ENCODE measurements around the gene GAREM2.

The GAREM2 gene

DNA sequence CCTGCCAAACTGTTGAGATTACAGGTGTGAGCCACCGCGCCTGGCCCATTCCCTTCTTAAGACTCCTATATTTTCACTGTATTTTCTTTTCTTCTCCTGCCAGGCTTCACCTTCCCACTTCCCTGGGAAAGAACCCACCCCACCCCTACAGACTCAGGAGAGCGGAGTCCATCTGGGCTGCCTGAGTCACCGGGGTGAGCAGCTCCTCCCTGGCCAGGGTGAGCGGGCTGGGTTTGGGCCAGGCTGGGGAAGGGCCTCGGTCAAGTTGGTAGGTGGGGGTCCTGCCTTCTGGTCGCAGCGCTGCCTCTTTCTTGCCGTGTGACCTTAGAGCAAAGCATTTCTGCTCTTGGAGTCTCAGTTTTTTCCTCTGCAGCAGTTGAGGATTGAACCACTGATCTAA, 2.1 kb upstream of the GAREM2 start:
- no peak for DNase-seq

DNA sequence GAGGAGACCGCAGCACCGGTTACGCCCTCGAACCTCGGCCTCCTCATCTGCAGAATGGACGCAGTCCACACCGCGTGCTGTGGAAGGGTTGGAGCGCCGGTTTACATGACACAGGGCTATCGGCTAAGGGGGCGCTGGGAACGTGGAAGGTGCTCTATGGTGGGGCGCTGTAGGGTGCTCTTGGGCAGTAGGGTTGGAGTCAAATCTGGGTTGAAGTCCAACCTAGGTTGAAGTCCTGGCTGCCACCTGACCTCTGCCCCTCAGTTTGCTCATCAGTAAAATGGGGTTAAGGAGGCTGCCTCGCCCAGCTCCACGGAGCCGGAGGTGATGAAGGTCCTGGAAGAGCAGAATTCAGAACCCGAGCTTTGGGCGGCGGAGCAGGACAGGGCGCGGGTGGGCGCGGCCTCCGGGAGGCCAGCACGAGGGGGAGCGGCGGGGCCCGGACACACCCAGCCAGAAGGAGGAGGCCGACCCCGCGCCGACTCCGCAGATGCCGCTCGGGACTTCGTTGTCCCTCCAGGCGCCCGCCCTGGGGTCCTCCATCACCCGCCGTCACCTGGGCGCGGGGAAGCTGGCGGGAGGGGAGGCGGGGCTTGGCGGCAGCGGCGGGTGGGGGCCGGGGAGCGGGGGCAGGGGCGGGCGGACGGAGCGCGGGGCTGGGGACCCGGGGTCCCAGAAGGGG, 558 bp upstream of the GAREM2 start:
- no peak for DNase-seq

DNA sequence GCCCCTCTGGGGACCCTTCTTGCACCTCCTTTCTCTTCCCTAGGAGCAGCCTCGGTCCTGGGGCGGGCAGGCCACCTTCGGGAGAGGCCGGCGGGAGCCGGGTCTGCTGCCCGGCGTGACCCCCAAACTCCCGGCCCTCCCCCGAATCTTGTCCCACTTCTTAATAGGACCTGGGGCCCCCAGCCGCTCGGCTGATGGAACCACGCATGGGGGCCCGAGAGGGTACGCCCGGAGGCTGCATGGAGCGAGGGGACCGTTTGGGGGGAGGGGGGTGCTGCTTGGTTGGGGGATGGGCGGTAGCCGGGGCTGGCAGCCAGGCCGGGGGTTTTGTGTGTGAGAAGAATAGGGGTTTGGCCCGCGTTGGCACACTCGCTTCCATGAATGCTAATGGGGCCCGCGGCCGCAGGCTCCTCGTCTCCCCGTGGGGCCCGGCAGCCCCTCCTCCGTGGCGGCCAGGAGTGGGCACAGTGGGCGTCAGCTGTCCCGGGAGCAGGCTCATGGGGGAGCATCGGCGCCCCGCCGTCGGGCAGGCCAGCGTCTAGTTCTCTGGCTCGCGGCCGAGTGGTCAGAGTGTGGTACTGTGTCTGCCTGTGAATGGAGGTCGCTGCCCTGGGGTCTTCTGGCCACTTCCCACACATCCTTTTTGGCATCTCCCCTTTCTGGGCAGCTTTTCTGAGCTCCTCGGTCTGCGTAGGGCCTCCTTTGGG, 1.0 kb downstream of the GAREM2 start:
- no peak for DNase-seq

DNA sequence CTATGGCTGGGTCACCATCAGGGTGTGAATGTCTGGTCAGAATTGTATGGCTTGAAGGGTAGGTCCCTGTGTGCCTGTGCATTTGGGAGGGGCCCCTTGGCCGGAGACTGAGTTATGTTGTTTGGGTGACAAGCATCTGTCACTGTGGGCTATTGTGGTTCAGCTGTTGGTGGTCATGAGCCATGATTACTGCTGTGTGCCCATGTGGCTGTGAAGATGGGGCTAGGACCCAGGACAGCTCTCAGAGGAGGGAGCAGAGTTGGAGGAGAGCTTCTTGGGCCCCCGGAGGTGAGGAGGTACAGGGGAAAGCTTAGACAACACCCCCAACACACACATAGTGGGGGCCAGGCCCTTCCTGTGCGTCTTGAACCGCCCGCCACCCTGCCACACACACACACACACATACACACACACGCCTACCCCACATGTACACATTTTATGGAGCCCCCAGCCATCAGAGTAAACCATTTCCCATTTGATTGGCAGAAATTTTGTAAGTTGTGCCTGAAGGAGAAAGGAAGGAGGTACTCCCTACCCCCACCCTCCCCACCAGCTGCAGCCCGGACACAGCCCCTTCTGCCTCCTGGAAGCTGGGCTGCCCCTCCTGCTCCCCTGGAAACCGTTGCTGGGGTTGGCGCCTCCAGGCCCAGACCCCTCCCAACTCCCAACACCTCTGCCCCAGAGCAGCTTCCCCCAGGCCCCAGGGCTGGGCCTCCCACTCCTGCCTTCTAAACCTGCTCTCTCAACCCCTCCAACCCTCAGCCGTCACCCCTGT, 2.0 kb downstream of the GAREM2 start:
- no peak for DNase-seq

DNA sequence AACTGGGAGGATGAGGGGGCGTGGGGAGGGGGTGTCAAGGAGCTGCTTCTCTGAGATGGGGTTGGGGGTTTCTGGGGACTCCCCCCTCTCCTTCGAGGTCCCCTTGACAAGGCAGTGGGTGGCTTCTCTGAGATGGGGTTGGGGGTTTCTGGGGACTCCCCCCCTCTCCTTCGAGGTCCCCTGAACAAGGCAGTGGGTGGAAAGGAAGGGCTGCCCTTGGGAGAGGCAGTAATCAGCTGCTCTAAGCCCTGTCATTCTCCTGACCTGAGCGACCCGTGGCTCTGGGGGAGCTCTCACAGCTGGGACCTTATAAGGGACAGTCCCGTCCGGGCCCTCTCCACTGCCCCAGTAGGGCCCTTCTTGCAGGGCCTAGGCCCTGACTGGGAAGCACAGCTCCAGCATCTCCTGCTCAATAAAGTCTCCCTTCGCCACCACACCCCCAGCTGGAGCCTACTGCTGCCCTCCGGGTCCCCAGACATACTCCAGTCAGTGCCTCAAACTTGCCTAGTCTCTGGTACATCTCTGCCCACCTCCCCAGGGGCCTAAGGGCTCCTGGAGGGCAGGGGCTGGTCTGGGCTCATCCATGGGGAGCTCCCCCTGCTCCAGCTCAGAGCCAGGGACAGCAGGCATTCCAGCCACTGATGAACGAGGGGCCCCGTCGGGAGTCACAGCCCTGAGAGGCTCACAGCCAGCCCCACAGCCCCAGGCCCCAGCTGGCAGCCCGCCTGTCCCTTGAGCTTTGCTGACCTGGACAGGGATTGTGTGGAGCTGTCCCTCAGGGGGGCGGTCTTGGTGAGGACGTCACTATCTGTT, 2.8 kb downstream of the GAREM2 start:
- no peak for DNase-seq

DNA sequence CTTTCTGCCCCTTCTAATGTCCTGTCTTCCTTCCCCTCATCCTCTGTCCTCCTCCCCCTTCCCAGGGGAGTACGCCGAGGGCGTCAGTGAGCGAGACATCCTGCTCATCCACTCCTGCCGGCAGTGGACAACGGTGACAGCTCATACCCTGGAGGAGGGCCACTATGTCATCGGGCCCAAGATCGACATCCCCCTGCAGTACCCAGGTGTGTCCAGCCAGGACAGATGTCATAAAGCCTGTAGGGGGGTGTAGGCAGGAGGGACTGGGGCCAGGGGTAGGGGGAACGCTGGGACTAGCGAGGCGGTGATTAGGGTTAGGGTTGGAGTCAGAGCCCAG, 3.4 kb downstream of the GAREM2 start:
- no peak for DNase-seq

DNA sequence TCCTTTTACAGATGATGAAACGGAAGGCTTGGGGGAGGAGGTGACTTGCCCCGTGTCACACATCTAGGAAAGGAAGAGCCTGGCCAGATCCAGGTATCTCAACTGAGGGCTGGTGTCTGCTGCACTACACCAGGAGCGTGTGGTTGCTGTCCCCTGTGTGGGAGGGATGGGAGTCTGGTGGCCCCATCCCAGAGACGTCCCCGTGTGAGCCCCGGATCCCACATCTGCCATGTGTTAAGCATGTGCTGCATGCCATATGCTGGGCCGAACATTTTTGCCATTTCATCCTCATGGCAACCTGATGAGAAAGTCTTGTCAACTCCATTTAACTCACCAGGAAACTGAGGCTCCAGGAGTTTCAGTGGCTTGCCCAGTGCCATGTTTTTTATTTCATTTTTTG, 4.2 kb downstream of the GAREM2 start:
- DNase-seq, result no peak

DNA sequence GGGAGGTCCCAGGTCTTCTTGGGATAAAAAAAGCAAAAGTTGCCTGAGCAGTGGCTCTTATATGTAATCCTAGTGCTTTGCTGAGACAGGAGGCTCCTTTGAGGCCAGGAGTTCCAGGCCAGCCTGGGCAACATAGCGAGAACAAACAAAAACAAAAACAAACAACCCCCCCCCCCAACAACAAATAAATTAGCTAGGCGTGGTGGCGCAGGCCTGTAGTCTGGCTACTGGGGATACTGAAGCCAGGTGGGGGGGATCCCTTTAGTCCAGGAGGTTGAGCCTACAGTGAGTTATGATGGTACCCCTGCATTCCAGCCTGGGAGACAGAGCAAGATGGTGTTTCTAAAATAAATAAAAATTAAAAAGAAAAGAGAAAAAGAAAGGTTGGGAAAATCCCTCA, 5.4 kb downstream of the GAREM2 start:
- DNase-seq, result no peak

DNA sequence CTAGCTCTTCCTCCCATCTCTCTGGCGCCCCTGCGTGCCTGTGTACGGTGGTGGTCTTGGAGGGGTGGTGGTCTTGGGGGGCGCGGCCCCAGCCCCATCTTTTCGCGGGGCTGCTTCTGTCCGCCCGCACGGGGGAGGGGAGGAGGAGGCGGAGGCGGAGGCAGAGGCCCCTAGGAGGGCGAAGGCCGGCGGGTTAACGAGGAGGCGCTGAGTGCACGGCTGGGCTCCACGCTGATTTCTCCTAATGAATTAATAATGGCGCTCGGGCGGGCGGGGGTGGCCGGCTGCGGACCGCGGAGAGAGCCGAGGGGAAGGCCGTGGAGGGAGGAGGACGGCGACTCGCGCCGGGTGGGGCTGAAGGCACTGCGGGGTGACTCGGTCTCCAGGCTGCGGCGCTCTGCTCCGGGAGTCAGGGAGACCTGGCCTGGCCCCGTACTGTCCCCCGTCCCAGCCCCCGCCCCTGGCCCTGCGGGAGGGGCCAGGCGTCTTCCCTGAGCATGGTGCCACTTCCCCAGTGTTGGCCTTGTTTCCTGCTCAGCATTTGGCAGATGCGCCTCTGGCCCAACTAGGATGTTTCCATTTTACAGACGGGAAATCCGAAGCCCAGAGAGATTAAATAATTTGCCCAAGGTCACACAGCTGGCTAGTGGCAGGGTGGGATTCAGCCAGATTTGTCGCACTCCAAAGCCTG, 6.0 kb downstream of the GAREM2 start:
- DNase-seq, result no peak

DNA sequence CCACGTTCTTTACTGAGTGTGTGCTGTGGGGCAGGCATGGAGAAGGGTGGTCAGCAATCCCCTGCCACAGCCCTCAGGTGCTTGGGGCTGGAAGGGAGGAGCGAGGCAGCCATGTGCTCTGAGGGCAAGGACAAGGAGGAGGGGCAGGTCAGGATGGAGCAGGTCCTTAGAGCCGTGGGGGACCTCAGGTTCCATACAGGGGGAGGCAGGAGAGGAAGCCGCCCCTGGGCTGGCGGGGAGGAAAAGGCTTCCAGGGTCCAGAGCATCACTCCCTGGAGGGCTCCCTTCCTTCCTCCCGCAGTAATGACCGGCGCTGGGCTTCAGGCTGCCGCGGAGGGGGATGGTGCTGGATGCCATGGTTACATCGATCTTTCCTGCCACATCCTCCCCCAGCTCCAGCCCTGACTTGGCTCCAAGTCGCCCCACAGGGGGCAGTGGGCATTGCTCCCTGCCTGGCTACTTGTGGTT, 6.6 kb downstream of the GAREM2 start:
- DNase-seq, result no peak

DNA sequence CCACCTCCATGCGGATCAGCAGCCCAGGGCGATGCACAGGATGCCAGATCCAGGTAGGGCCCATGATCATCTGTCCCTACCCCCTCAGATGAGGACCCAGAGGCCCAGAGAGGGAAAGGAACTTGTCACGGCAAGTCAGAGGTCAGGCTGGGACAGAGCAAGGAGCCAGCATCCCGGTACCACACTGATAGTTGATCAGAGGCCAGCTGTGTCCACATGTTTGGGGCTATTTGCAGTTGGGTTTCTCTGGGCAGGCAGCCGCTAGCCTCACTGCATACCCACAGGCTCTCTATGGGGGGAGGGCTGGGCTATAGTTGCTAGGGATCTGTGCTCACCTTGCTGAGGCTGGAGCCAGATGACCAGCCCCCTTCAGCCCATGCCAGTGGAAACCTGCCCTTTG, 9.6 kb downstream of the GAREM2 start:
- DNase-seq, result no peak

DNA sequence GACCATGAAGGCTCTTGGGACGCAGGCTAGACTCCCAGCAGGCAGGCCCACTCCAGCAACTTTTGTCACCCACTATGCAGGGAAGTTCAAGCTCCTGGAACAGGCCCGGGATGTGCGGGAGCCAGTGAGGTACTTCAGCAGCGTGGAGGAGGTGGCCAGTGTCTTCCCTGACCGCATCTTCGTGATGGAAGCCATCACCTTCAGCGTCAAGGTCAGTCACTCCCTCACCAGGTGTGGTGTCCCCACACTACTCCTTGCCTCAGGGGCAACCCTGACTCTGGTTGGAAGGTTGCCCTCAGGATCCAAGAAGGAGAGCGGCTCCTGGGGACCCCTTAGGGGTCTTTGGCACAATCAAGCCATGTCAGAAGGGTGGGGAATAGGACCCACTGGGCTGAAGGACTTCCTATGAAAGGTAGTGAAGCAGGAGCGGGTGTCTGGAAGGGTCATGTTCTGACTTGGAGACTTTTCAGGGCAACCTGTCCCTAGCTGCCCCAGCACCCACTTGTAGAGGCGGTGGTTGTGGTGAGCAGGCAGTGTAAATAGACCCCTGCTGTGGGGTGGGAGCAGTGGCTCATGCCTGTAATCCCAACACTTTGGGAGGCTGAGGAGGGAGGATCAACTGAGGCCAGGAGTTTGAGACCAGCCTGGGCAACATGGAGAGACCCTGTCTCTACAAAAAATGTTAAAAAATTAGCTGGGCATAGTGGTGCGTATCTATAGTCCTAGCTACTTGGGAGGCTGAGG, 10.2 kb downstream of the GAREM2 start:
- no peak for DNase-seq

DNA sequence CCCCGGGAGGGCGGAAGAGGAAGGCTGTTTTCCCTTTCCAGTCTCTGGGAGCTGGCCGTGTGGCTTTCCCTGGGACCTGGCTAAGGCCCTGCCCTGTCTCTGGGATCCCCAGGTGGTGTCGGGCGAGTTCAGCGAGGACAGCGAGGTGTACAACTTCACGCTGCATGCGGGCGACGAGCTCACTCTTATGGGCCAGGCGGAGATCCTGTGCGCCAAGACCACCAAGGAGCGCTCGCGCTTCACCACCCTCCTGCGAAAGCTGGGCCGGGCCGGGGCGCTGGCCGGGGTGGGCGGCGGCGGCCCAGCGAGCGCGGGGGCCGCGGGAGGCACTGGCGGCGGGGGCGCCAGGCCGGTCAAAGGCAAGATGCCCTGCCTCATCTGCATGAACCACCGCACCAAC, 11.2 kb downstream of the GAREM2 start:
- DNase-seq, result no peak

DNA sequence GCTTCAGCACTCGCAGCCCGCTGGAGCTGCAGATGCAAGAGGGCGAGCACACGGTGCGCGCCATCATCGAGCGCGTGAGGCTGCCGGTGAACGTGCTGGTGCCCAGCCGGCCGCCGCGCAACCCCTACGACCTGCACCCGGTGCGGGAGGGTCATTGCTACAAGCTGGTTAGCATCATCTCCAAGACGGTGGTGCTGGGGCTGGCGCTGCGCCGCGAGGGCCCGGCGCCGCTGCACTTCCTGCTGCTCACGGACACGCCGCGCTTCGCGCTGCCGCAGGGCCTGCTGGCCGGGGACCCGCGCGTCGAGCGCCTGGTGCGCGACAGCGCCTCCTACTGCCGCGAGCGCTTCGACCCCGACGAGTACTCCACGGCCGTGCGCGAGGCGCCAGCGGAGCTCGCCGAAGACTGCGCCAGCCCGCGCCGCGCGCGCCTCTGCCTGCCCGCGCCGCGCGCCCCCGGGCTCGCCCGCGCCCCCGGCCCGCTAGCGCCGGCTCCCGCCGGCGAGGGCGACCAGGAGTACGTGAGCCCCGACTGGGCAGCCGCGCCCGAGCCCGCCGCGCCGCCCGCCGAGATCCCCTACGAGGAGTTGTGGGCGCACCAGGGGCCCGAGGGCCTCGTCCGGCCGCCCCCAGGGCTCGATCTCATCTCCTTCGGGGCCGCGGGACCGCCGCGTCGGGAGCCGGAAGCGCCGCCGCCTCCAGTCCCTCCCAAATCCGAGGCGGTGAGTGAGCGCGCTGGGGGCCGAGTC, 11.8 kb downstream of the GAREM2 start:
- DNase-seq, result peak; percentile 80

DNA sequence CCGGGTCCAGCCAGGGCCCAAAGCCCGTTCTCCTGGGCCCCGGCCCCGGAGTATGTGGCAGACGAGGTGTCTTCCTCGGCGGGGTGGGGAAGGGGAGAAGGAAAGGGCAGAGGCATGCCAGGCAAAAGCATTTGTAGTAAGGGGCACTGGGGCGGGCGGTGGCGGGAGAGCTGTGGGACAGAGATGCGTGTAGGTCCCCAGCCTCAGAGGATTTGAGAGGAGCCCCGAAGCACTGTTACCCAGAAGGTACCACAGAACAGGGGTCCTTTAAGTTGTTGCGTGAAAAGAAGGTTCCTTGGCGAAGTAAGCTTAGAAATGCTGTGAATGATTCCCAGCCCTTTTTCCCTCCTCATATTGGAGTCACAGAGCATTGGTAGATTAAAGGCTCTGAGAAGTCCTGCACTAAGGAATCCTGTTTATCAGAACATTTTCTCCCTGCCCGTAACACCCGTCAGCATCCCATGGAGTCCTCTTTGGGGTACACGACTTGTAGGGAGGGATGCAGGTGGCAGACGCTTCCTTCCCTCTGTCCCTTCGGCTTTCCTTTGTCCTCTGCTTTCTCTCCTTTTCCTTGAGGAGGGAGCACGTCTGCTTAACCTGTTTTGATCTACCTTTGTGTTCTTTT, 12.5 kb downstream of the GAREM2 start:
- no peak for DNase-seq

DNA sequence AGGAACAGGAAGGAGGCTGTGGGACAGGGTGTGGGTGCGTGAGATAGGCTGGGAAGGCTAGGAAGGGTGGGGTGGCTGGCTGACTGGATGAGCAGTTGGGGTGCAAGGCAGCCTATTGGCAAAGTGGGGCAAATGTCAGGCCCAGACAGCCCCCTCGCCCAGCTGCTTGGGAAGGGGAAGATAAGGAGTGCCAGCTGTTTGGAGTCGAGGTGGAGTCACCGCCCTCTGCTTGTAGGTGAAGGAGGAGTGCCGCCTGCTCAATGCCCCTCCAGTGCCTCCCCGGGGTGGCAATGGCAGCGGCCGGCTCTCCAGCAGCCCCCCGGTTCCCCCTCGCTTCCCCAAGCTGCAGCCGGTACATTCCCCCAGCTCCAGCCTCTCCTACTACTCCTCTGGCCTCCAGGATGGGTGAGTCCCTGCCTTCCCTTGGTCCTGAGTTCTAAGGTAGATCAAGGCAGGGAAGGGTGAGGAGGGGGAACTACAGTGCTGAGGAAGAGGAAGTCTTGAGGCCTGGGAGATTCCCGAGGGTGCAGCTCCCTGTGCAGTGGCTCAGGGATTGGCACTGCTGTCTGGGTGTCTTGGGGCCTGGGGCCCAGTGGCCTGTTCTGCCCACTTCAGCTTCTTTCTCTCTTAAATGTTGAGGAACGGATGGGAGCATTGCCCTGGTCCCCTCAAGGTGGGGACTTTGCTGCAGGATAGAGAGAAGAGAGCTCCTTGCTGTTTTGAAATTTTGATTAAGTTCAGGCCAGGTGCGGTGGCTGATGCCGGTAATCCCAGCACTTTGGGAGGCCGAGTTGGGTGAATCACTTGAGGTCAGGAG, 13.3 kb downstream of the GAREM2 start:
- no peak for DNase-seq

DNA sequence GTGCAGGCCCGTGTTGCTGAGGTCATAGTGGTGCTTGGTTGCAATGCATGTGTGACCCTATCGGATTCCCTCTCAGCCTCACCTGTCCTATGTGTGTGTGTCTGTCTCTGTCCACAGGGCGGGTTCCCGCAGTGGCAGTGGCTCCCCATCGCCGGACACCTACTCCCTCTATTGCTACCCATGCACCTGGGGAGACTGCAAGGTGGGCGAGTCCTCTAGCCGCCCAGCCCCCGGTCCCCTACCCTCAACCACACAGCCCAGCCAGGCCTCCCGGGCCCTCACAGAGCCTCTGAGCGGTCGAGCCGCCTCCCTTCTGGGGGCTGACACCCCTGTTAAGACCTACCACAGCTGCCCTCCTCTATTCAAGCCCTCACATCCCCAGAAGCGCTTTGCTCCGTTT, 14.2 kb downstream of the GAREM2 start:
- no peak for DNase-seq

DNA sequence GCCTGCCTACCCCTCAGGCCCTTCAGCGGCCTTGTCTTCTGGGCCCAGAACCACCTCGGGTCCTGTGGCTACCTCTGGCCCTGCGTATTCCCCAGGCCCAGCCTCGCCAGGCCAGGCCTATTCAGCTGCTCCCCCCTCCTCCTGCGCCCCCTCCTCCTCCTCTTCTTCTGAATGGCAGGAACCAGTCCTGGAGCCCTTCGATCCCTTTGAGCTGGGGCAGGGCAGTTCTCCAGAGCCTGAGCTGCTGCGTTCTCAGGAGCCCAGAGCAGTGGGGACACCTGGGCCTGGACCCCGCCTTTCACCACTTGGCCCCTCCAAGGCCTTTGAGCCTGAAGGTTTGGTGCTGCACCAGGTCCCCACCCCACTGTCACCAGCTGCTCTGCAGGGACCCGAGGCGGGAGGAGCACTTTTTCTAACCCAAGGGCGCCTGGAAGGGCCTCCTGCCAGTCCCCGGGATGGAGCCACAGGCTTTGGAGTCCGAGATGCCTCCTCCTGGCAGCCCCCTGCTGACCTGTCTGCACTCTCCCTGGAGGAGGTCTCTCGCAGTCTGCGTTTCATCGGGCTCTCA, 14.7 kb downstream of the GAREM2 start:
- no peak for DNase-seq

DNA sequence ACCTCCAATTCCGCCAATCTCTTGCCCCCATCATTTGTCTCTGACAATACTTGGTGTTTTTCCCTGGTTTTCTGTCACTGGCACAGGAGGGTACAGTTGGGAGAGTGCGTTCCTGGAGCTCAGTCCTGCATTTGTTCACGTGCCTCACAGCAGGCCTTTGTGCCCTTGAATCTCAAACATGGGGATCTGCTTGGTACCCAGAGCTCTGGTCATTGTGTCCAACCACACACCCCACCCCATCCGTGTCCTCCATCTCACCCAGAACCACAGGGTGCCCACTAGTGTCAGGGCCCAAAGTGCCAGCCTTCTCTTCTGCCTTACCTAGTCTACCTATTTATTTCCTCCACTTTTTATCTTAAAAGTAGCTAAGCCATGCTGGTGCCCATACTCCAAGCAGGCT, 16.2 kb downstream of the GAREM2 start:
- DNase-seq, result no peak

Data from fibroblast of upper back skin (primary cell).